HEK293 (cell line): ENCODE measurements around the gene TAF6L.

Experiments used
- ATF2 ChIP-seq: fragments of 450-650 bp; formaldehyde crosslinking; IDR thresholded peaks from 2 replicates; pipeline ENCODE4 v1.5.1; 2016; ENCODE audit warnings: missing biosample characterization, missing genetic modification characterization, low read depth
- FEZF1 ChIP-seq: fragments of 450-650 bp; formaldehyde crosslinking; IDR thresholded peaks from 2 replicates; pipeline ENCODE4 v1.5.1; 2016; ENCODE audit warnings: missing biosample characterization, missing genetic modification characterization
- HOXA7 ChIP-seq: sonication (generic); formaldehyde crosslinking; IDR thresholded peaks from 2 replicates; pipeline ENCODE4 v1.8.1; 2022; ENCODE audit warnings: missing genetic modification reagents, borderline replicate concordance
- PBX3 ChIP-seq: sonication (generic); formaldehyde crosslinking; IDR thresholded peaks from 2 replicates; pipeline ENCODE4 v1.8.1; 2022; ENCODE audit warnings: mild to moderate bottlenecking, moderate library complexity, missing genetic modification reagents
- PRDM1 ChIP-seq: fragments of 450-650 bp; formaldehyde crosslinking; IDR thresholded peaks from 2 replicates; pipeline ENCODE4; 2016; ENCODE audit warnings: missing biosample characterization, missing genetic modification characterization
- YY1 ChIP-seq: fragments of 450-650 bp; formaldehyde crosslinking; IDR thresholded peaks from 2 replicates; pipeline ENCODE4 v1.5.1; 2018; ENCODE audit warnings: missing biosample characterization, missing genetic modification characterization
- ZNF121 ChIP-seq: fragments of 450-650 bp; formaldehyde crosslinking; IDR thresholded peaks from 2 replicates; pipeline ENCODE4 v1.5.1; 2016; ENCODE audit warnings: missing biosample characterization, missing genetic modification characterization
- ZNF169 ChIP-seq: fragments of 450-650 bp; formaldehyde crosslinking; IDR thresholded peaks from 2 replicates; pipeline ENCODE4 v1.5.1; 2016; ENCODE audit warnings: missing biosample characterization, missing genetic modification characterization
- ZNF366 ChIP-seq: fragments of 450-650 bp; formaldehyde crosslinking; conservative IDR thresholded peaks from 2 replicates; pipeline ENCODE4 v1.5.1; 2016; ENCODE audit warnings: missing biosample characterization, missing genetic modification characterization
- TF ChIP-seq, protein P1 (sequence below): fragments of 450-650 bp; formaldehyde crosslinking; IDR thresholded peaks from 2 replicates; pipeline ENCODE4 v1.5.1; 2016; ENCODE audit warnings: missing biosample characterization, missing genetic modification characterization

DNA sequence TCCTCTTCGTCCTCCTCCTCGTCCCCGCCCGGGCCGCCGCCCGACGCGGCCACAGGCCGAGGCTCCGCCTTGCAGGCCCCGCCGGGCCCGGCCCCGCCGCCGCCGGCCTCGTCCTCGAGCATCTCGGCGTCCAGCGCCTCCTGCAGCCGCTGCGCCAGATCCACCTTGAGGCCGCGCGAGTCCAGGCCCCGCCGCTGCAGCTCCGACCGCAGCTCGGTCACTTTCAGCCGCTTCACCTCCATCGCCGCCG lies 44.4 kb upstream of the TAF6L start:
- TF ChIP-seq, protein P1, sequence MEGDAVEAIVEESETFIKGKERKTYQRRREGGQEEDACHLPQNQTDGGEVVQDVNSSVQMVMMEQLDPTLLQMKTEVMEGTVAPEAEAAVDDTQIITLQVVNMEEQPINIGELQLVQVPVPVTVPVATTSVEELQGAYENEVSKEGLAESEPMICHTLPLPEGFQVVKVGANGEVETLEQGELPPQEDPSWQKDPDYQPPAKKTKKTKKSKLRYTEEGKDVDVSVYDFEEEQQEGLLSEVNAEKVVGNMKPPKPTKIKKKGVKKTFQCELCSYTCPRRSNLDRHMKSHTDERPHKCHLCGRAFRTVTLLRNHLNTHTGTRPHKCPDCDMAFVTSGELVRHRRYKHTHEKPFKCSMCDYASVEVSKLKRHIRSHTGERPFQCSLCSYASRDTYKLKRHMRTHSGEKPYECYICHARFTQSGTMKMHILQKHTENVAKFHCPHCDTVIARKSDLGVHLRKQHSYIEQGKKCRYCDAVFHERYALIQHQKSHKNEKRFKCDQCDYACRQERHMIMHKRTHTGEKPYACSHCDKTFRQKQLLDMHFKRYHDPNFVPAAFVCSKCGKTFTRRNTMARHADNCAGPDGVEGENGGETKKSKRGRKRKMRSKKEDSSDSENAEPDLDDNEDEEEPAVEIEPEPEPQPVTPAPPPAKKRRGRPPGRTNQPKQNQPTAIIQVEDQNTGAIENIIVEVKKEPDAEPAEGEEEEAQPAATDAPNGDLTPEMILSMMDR (tag by site-specific recombination): no peak
- TF ChIP-seq FEZF1 (tag by site-specific recombination) (no peak), ZNF121 (tag by site-specific recombination) (no peak), ATF2 (tag by site-specific recombination) (no peak), ZNF169 (tag by site-specific recombination) (no peak), ZNF366 (tag by site-specific recombination) (no peak), PRDM1 (tag by site-specific recombination) (no peak), YY1 (tag by site-specific recombination) (no peak), PBX3 (CRISPR knock-in tag) (no peak), HOXA7 (CRISPR knock-in tag) (no peak)
